NCI-H2196 treated with DMSO at 0.1 percent for 48 hours (cell line): ENCODE results near the gene USP12.

Source experiments
- DNase-seq: peaks from one replicate; lab custom pipeline; 2025; ENCODE audit not compliant: unreplicated experiment; lab: John Stamatoyannopoulos, UW

USP12 gene

DNA sequence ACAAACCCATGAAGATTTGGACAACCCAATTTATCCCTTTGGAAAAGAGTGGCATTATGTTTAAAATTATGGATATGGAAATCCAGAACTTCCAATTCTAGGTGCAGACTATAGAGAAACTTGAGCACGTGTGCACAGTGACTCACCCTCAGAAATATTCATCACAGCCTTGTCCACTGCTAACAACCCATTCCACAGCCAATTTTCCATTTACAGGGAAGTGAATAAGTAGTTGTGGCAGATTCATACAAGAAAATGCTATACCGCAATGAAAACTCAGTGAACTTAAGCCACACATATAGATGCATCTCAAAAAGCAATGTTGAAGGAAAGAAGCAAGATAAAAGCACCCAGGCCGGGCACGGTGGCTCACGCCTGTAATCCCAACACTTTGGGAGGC, 133.3 kb downstream of the USP12 start:
- no peak for DNase-seq

DNA sequence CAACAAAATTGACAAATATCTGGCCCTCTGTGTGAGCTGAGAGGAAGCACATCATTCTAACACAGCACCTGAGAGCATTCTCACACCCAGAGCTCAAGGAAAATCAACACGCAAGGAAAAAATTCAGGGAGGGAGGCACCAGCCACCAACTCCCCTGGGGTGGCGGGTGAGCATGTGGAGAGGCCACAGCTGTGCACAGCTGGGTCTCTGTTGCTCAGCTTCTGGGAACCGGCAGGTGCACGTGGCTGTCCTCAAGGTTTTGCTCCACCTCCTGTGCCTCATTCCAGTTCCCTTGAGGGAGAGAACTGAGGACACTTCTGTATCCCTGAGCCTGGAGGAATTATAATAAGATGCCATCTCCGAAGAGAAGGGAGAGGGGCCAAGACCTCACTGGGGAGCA, 134.0 kb downstream of the USP12 start:
- DNase-seq: no peak

DNA sequence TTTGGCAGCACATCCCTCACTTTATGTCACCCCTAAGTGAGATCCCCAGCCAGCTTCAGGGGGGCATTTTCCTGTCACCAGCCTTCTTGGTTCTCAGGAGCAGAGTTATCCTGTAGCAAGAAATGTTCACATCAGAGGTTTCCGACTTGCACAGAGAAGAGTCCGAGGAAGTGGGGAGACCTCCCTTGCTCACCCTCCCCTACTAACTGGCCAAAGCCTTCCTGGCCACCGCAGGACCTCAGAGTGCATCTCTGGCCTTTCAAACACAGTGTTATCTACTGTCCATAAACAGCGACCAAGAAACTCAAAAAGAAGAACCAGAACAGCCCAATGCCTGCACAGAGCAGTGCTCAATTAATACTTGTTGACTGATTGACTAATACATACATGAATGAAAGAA, 134.4 kb downstream of the USP12 start:
- DNase-seq: no peak

DNA sequence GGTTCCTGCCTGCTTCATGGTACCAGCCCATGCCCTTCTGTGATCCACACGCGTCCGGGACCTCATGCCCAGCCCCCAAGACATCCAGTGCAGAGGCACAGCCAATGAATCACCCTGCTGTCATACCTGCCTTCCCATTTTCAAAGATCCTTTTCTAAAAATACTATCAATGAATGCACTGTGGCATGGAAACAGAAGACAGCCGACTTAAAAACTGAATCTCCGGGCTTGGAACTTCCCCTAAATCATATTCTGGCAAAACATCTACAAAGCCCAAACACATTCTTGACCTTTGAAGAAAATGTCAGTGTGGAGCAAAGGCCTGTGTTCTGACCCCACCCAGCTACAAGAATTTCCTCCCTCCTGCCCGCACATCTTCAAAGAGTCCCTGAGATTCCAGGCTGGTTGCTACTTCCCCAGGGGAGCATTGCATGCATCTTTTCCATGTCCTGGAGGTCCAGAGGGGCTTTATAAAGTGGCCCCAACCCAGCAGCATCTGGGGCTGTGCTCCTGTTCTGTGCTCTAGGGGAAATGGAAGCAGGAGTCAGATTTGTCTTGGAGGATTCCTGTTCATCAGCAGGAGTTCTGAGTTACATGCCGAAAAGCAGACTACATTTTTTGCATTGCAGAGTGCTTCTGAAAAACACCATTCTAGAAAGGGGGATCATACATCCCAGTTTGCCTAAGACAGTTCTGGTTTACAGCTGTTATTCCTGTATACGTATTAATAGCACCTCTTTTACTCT, 135.2 kb downstream of the USP12 start:
- DNase-seq: no peak

DNA sequence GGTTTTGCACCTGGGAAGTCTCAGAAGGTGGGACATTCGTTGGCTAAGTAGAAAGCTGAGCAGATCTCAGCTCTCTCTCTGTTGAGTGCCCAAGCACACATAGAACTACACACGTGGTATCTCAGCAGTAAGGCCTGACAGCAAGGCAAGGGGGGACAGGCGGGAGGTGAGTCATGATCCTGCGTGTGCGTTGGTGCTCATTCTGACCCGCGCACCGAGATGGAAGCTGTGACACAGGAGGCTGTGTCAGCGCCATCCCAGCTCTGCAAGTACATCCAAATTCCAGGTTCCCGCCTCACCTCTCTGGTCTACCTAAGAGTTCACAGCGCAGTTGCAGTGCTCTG, 135.7 kb downstream of the USP12 start:
- DNase-seq: no peak

DNA sequence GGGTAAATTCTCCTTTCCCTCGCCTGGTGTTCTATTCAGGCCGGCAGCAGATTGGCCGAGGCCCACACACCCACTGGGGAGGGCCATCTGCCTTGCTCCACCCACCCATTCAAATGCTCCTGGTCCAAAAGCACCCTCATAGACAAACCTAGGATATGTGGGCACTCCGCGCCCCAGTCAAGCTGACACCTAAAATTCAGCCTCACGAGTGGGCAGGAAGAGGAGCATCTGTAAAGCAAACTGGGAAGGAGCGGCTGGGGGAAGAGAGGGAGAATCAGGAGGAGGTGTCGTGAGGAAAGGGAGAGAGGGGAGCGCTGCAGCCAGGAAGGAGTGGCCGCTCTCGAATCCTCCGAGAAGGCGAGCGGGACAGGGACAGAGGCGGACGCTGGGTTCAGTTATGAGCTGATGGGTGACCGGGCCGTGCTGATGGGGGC, 136.9 kb downstream of the USP12 start:
- DNase-seq: no peak

DNA sequence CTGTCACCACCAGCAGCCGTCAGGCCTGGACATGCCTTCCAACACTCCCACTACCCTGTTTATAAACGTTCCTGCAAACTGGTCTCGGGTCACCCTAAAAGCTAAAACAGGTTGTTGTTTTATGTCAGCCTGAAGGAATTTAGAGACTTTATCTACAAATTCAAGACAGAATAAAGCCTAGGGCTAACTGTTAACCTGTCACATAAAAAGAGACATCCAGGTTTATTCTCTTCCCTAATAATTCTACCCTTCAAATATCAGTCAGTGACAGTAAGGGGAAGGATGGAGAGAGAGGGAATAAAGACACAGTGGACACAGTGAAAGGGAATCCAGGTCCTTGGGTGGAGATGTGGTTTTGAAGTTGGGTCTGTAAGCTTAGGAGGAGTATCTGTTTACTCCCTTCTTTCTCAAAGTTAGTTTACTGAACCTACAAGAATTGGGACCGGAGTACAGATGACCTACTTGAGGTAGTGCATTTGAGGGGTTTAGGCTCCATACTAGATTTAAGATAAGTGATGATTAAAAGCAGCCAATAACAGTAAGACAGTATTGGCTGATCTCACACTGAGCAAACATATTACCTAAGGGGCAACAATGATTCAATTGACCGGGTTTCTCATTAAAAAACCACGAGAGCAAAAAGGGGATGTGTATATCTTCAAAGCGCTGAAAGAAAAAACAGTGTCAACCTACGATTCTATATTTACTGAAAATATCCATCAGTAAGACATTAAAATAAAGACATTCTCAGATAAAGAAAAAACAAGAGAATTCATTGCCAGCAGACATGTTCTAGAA, 142.7 kb downstream of the USP12 start:
- no peak for DNase-seq

DNA sequence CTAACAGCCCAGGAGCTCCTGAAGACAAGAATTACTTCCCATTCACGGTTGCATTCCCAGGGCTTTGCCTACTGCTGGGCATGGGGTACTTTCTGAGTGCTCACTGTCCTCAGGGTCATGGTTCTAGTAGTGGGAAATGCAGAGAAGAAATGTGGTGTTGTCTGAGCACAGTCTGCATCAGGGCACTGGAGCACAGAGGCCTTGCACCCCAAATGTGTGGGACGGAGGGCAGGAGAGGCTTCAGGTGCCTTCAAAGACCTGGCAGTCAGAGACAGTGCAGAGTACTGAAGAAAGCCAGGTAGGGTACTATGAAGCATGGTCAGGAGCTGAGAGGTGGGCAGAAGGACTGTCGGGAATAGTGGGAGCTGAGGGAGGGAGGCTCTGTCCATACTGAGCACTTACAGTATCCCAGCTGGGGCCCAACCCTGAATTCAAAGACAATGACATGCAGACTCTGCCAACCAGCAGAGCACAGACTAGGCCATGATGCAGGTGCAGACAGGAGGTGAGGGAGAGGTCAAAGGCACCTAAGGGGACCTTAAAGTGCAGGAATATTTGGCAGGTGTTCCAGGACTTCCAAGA, 144.4 kb downstream of the USP12 start:
- DNase-seq: no peak

DNA sequence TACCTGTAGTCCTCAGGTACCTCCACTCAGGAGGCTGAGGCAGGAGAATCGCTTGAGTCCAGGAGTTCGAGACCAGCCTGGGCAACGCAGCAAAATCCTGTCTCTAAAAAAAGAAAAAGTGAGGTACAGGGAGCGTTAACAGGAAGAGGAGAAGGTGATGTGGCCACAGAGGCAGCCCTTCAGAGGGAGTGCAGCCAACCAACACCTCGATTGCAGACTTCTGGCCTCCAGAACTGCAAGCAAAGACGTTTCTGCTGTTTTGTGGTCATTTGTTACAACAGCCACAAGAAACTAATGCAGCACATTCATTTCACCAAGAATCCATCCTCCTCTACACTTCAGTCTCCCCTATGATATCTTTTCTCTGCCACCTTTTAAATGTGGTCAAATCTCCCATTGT, 145.2 kb downstream of the USP12 start:
- no peak for DNase-seq

DNA sequence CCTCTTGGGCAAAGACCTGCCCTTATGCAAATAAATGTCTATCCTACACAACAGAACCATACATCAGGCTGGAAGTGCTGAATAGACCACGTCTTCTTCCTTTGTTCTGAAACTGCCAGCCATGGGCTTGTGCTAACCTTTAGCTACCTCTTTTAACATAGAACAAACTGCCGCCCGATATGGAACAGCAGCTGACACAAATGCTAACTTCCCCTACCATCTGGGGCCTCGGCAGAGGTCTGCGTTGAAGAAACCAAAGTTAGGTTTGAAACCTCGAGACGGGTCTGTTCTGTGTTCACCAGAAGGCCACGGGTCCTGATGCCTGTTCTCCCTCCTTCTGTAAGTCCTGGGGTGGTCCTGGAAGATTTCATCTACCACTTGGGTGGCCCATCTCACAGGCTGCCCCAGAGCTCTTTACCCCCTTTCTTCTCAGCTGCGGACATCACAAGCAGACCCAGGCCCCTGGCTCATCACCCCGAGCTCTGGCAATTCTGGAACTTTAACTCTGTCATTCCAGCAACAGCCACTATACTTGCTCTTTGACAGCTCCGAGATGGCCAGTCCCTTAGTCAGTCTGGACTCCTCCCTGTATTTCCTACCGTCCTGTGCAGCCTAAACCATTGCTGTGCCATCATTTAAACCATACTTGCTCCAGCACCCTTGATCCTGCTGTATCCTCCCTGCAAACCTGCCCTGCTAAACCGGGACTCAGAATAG, 146.7 kb downstream of the USP12 start:
- no peak for DNase-seq

DNA sequence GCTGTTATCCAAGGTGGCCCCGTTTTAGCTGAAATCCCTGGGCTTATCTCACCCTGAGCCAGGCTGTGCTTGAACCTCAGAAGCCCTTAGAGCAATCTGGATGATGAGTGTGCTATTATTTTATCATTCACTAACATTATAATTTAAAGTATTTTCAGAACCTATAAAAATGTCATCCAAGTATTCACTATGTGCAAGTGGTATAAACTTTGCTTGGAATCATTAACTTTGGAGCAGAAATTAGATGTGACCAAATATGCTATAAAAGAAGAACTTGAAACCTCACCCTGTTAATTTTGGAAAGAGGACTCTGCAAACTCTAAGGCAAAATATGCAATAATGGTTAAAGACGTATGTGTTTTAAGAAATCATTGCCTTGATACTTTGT, 147.5 kb downstream of the USP12 start:
- no peak for DNase-seq

DNA sequence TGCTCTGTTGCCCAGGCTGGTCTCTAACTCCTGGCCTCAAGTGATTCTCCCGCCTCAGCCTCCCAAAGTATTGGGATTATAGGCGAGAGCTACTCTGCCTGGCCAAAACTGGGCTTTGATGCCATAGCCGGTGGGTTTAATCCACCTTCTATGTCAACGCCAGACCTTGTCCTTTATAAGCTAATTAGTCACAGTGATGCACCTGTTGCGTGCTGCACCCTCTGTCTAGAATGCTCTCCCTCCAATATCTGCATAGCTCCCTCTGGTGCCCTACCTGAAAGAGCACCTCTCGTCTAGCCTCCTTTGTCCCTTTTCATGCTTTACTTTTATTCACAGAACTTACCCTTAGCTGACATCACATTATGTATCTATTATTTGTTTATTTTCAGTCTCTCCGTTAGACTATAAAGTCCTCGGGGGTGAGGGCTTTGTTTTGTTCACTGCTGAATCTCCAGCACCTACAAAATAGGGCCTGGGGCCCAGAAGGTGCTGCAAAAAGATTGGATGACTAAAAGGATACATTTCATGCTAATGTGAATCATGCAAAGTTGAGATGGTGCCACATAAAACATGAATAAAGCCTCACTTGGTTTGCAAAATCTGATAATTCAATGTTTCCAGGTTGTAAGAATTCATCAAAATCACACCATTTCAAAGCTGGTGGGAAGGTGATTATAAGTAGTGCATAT, 148.1 kb downstream of the USP12 start:
- DNase-seq: no peak

DNA sequence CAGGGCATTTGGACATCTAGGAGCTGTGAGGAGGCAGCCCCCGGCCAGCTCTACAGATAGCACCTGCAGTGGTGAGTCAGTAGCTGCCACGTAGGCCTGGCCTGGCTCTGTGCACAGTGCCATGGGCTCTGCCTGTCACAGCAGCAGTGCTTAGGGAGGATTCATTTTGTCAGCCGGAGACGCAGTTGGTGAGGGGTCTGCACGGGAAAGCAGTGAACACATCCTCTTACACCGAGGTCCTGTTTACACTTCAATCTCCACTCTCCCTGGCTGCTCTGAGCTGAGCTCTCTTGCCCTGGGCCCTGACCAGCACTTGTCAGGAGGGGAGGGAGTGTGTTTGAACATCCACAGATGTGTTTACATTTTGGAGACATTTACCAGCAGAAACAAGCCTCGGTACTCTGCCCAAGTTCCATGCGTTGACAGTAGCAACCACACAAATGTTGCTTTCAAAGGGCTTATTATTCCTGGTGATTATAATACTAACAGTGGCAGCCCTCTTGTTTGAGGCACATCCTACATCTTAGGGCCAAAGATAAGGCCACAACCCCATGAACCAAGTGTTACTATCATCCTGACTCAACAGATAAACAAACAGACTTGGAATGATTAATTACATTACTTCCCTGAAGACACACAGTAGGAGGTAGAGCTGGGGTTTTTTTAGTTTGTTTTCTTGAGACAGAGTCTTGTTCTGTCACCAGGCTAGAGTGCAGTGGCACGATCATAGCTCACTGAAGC, 148.9 kb downstream of the USP12 start:
- no peak for DNase-seq

DNA sequence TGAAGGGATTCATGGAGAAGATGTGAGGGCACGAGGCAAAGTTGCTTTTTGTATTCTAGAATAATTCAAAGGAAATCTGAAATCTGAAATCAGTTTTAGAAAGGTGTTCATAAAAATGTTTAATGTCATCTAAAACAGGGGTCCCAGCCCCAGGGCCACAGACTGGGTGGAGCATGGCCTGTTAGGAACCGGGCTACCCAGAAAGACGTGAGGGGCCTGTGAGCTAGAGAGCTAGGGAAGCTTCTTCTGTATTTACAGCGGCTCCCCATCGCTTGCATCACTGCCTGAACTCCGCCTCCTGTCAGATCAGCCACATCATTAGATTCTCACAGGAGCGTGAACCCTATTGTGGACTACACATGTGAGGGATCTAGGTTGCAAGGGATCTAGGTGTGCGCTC, 151.2 kb downstream of the USP12 start:
- DNase-seq: no peak

DNA sequence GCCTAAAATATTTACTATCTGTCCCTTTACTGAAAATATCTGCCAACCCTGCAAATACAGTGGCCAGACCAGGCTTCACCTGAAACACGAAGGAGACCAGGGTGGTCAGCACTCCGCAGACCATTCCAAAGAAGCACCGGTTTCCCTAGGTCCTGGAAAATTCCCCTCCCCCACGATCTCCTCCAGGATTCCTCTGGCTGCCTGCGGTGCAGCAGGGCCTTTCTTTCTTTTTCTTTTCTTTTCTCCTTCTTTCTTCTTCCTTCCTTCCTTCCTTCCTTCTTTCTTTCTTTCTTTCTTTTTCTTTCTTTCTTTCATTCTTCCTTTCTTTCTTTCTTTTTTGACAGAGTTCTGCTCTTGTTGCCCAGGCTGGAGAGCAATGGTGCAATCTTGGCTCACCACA, 152.7 kb downstream of the USP12 start:
- DNase-seq: no peak

DNA sequence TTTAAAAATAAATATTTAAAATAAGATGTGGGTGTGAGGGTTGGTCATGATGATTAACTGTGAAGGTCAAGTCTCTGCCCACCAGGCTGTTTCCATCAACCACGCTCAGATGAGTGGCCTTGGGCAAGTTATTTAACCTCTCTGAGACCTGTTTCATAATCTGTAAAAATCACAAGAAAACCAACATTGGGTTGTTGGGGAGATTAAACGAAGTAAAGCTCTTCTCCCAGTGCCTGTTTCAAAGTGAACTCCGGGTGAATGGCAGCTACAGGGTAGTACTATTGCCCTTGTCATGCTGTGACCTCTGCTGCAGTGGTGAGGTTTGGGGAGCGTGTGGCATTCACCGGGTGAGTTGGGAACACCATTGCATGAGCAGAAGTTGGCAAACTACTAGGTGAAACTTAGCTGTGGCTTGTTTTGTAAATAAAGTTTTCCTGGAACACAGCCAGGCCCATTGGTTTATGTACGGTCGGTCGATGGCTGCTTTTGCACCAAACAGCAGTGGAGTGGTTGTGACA, 153.2 kb downstream of the USP12 start:
- no peak for DNase-seq

DNA sequence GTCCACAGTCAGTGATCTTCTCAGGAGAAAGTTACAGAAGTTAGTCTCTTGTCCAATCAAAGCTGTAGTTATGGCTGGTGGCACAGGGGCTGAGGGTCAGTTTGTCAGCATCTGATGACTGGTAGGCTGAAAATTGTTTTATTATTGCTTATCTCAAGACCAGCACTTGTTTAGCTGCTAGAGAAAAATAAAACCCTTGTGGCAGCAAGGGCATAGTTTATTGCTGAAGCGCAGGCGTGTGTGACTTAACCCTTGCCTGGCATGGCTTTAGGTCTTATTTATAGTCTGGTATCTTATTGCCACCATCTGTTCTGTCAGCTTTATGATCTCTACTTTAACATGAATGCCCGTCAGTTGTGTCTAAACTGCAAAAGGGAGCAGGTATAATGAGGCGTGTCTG, 154.7 kb downstream of the USP12 start:
- DNase-seq: no peak
